Measurements from ENCODE around the gene LRRC7.

Gene LRRC7

GRCh38 chr1:69585666-69586065, 17.9 kb downstream of the LRRC7 start:
- no peak for DNase-seq

GRCh38 chr1:69587391-69587790, 19.7 kb downstream of the LRRC7 start:
- DNase-seq = peak in 1 of 10 donors; percentile 13
- intact Hi-C loops (cut with DNase I) = loop anchor here (5.0 kb wide), 1 partner anchor 605 kb away; no protein-coding TSS in a partner anchor

More at GRCh38 chr1:69585666-69586065, 17.9 kb downstream of the LRRC7 start:
- intact Hi-C loops (cut with DNase I) = loop anchor here (5.0 kb wide), 1 partner anchor 607 kb away; no protein-coding TSS in a partner anchor

DNA sequence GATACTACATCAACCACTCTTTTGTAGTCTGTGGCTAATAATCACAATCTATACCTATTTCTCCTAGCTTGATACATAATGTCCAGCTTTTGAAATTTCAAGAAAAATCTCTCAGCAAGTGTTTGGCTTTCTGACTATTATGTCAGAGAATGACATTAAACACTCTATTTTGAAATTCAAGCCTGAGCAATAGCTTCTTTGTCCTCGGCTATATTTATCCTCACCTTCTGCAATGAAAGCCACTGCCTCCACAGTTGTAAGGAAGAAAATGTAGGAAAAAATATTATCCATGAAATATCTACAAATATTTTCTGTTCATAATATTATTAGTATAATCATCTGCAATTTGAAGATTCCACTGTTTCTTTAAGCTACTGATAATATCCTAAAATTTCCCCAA, 22.1 kb downstream of the LRRC7 start:
- intact Hi-C loops (cut with DNase I) = loop anchor here (5.0 kb wide), 1 partner anchor 603 kb away; no protein-coding TSS in a partner anchor
- no peak for DNase-seq

DNA sequence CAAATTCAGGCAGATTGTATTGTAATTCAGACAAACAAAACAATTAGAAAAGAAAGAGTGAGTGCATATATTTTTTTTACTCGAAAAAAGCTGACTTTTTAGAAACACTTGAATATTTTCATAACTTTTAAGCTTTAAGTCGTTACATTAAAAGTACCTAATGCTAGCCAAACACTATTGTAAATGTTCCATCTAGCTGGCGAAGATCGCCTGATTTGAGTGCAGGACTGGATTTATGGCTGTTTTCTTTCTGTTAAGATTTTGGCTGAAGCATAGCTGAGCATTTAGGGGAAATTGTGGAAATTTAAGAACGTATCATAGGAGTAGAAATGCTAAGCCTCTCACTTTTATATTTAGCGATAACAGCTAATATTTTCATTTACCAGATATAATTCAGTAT, 24.6 kb downstream of the LRRC7 start:
- no peak for DNase-seq
- intact Hi-C loops (cut with DNase I) = no loop called here

DNA sequence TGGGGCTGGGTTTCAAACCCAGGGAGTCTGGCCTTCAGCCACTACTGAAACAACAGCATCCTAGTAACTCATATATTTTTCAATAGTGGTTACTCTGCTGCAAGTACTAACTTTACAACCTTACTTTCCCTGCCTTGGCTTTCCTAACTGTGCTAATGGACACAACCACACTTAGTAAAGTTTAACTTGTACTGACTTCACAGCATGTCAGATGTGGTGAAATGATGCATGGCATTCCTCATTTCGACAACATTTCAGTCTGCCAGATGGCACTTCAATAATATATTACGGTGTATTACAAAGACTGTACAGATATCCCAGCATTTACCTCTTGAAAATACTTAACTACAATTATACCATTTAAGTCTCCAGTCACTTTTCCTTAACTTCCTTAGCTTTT, 27.8 kb downstream of the LRRC7 start:
- no peak for DNase-seq
- intact Hi-C loops (cut with DNase I) = no loop called here

- intact Hi-C loops (cut with DNase I) = no loop called here
- no peak for DNase-seq
These were observed 43.6 kb downstream of the LRRC7 start for GRCh38 chr1:69611316-69611715.

GRCh38 chr1:69613414-69613813, 45.7 kb downstream of the LRRC7 start:
- intact Hi-C loops (cut with DNase I) = no loop called here
- DNase-seq = no peak

DNA sequence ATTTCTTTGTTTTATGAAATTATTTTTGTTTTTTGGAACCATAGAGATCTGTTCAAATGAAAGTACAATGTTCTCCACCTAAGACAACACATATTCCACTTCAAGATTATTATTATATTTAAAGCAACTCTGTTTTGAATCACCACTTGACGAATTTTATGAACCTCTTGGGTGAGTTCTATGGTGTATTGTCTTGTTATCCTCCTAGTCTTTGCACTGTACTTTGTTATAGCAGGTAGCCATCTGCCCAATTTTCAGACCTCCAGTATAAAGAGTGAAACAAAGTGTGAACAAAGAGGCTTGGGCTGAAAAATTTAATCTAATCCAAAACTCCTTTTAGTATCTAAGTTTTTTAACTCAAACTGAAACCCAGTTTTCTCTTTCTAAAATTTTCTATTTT, 71.0 kb downstream of the LRRC7 start:
- intact Hi-C loops (cut with DNase I) = loop anchor here (10.0 kb wide), 1 partner anchor 64 kb away; no protein-coding TSS in a partner anchor

GRCh38 chr1:69639159-69639558, 71.4 kb downstream of the LRRC7 start:
- DNase-seq = no peak
- intact Hi-C loops (cut with DNase I) = loop anchor here (10.0 kb wide), 1 partner anchor 64 kb away; no protein-coding TSS in a partner anchor

More for the DNA sequence above, 71.0 kb downstream of the LRRC7 start:
- no peak for DNase-seq

GRCh38 chr1:69643266-69643665, 75.5 kb downstream of the LRRC7 start:
- intact Hi-C loops (cut with DNase I) = no loop called here
- no peak for DNase-seq

DNA sequence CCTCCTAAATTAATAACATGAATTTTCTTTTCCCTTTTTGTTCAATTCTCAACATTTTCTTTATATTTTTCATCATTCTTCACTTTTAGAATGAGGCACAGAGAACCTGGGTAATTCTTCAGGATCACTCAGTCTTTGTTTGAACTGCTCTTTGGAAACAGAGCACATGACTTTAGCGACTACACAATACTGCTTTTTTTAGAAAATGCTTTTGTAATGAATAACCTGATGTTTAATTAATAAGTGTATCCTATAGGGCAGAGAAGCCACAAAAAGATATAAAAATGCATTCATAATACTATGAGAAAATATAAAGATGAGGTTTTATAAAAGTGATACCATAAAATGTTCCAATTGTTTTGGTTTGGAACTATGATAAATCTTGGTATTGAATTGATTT, 77.8 kb downstream of the LRRC7 start:
- DNase-seq = no peak
- intact Hi-C loops (cut with DNase I) = no loop called here

DNA sequence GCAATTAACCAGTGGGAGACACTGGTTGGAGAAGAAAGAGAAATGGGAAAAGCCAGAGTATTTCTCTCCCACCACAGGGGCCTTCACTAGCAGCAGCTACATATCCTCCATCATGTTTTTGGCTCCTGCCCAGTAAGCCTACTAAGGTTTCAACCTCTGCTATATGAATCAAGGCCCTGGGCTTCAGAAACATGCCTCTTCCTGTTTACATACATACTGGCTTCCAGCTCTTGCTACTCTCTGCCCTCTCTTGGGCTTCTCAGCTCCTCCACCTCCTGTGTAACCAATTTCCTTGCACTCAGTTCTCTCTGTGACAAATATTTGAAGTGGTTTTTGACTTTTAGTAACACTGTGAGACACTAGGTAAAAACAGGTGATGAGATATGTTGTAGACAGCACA, 80.8 kb downstream of the LRRC7 start:
- intact Hi-C loops (cut with DNase I) = no loop called here
- DNase-seq = no peak

DNA sequence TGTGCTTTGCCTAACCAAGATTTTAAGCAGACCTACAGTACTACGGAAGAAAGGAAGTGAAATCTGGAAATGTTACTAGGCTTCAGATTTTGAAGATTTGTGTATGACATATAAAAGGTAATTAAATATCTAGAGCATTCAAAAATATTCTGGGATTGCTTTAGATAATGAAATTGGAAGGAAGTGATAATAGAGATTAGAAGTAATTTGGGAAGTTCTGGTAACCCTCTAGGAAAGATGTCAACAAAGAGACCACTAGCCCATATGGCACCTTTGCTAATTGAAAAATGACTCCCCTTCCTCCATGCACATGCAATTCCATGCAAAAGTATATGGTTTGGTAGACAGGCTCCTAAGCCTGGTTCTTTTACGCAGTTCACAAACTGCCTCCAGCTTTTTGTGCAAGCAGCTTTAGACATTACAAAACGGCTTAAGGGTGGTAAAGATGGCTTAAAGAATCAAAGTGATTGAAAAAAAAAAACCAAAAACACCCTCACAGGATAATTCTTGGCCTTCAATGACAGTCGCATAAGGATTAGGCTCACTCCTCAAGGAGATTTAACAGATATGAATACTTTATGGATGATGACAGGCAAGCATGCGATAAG, 81.8 kb downstream of the LRRC7 start:
- intact Hi-C loops (cut with DNase I) = no loop called here
- no peak for DNase-seq

DNA sequence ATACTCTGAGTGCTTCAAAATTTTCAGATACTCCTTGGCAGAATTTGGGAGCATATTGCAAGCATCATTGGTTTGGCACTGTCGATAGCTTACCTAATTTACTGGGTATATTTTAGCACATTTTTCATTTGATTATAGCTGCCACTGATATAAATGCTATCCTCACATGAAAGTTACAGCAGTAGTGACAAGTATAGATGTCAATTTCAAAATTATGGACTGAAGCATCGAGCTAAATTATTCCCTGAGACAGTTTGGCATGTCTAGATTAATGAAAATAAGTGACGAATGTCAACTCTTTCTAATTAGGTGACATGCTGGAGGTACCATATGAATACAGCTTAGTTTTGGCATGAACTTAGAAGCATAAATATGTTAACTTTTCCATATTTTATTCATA, 83.1 kb downstream of the LRRC7 start:
- intact Hi-C loops (cut with DNase I) = no loop called here

DNA sequence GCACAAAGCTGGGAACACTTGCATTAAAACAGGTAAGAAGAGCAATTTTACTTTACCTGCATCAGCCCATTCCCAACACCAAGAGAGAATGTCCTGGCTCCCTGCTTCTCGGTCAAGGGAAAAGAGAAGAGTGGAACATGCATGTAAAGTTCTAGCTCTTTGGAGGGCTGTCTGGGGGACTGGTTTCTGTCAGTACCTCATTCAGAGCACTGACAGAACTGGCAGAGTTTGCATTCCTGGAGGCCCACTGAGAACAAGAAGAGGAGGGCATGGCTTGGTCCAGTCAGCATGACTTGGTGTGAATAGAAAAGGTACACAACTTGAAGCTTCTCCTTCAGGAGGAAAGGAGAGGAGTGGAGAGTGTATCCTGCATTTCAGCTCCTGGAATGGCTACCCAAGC, 83.9 kb downstream of the LRRC7 start:
- intact Hi-C loops (cut with DNase I) = no loop called here
- no peak for DNase-seq

More for the DNA sequence above, 83.1 kb downstream of the LRRC7 start:
- DNase-seq = no peak

GRCh38 chr1:69657971-69658370, 90.2 kb downstream of the LRRC7 start:
- DNase-seq = no peak
- intact Hi-C loops (cut with DNase I) = no loop called here

DNA sequence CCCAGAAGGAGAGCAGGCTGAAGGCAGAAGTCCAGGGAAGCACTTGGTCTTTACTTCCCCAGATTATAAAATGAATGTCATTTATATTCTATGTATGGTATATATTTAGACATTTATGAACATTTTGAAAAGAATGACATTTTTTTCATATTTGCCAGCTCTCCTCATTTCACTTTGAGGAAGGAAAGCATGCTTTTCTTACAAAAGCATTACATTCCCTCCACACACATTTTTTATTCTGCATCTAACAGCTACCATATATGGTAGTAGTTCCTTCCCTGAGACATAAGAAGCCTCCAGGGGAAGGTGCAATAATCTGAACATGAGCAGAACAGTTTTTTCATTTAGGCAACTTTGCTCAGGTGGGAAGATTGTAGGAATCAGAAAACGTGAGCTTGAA, 94.0 kb downstream of the LRRC7 start:
- intact Hi-C loops (cut with DNase I) = no loop called here
- DNase-seq = no peak

- intact Hi-C loops (cut with DNase I) = no loop called here
- no peak for DNase-seq
These were observed 94.6 kb downstream of the LRRC7 start for GRCh38 chr1:69662321-69662720.

- intact Hi-C loops (cut with DNase I) = no loop called here
- peak in 3 of 10 donors; percentile 32 to 62 (median 59) for DNase-seq
These were observed 103.8 kb downstream of the LRRC7 start for GRCh38 chr1:69671363-69672010.

DNA sequence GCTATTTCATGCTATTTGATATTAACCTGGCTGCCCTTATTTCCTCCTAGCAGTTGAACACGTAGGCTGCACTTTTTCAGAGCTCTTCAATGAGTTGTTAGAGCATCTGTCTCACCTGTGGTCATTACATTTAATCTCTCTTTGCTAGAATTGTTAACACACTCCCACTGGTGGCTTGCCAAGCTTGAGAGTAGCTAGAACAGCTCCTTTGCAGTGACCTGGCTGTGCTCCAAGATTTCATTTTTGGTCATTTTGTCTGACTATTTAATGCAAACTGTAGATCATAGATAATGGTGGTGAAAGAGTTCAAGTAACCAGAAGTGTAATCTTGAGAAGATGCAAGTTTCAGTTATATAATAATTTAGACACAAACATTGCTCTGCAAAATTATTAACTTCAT, 105.6 kb downstream of the LRRC7 start:
- intact Hi-C loops (cut with DNase I) = no loop called here
- no peak for DNase-seq

GRCh38 chr1:69679965-69680364, 112.2 kb downstream of the LRRC7 start:
- intact Hi-C loops (cut with DNase I) = no loop called here
- DNase-seq = no peak

DNA sequence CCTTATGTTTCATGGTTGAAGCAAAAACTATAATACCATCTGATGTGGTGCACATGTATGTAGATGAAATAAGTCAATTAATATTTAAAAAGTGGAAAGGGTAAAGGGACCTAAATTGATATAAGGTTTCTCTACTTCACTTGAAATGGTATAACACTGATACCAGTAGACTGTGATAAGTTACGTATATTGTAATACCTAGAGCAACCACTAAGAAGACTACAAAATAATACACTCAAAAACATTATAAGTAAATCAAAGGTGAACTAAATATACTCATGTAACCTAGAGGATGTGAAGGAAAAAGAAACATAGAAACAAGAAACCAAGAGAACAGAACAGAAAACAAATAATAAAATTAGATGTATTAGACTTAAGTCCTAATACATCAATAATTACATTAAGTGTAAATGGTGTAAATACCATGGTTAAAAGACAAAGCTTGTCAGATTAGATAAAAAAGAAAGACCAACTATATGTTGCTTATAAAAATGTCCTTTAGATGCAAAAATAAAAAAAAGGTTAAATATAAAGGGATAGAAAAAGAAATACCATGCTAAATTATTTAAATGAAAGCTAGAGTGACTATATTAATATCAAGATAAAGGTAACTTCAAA, 118.8 kb downstream of the LRRC7 start:
- no peak for DNase-seq
- intact Hi-C loops (cut with DNase I) = no loop called here

Data from posterior cingulate gyrus (tissue), 11 donors.